NK-92 (cell line): ENCODE measurements around the gene PRKCB.
"Not testable (repeated sequence)": the region's sequence is repeated elsewhere in the genome, so short reads cannot be mapped to it uniquely, and the experiment has no call there.

ENCODE experiments used
- DNase-seq: peaks from one replicate; lab custom pipeline; 2025; ENCODE audit not compliant: unreplicated experiment; lab: John Stamatoyannopoulos, UW

PRKCB gene

GRCh38 chr16:24075931-24076716 is 240.3 kb downstream of the PRKCB start:
- no peak for DNase-seq

- no peak for DNase-seq
Measured at GRCh38 chr16:24077292-24077691, 241.5 kb downstream of the PRKCB start.

GRCh38 chr16:24077966-24078365 is 242.2 kb downstream of the PRKCB start:
- DNase-seq = no peak

- no peak for DNase-seq
Measured at GRCh38 chr16:24085666-24086065, 249.9 kb downstream of the PRKCB start.

- no peak for DNase-seq
Measured at GRCh38 chr16:24087891-24088410, 252.2 kb downstream of the PRKCB start.

- DNase-seq = no peak
Measured at GRCh38 chr16:24088767-24089166, 253.0 kb downstream of the PRKCB start.

GRCh38 chr16:24091125-24091524 is 255.3 kb downstream of the PRKCB start:
- DNase-seq = no peak

GRCh38 chr16:24093049-24093448 is 257.3 kb downstream of the PRKCB start:
- no peak for DNase-seq

- DNase-seq = no peak
Measured at GRCh38 chr16:24094660-24095059, 258.9 kb downstream of the PRKCB start.

GRCh38 chr16:24098896-24099295 is 263.1 kb downstream of the PRKCB start:
- no peak for DNase-seq

- DNase-seq = no peak
Measured at GRCh38 chr16:24101431-24101830, 265.6 kb downstream of the PRKCB start.

GRCh38 chr16:24102209-24102660 is 266.5 kb downstream of the PRKCB start:
- no peak for DNase-seq

- not testable (repeated sequence) for DNase-seq
Measured at GRCh38 chr16:24105471-24105870, 269.7 kb downstream of the PRKCB start.

GRCh38 chr16:24108090-24108489 is 272.3 kb downstream of the PRKCB start:
- not testable (repeated sequence) for DNase-seq

GRCh38 chr16:24111724-24112302 is 276.0 kb downstream of the PRKCB start:
- DNase-seq = no peak

- no peak for DNase-seq
Measured at GRCh38 chr16:24113115-24113745, 277.4 kb downstream of the PRKCB start.

GRCh38 chr16:24114876-24115275 is 279.1 kb downstream of the PRKCB start:
- DNase-seq = no peak

- DNase-seq = no peak
Measured at GRCh38 chr16:24116046-24116776, 280.4 kb downstream of the PRKCB start.

- no peak for DNase-seq
Measured at GRCh38 chr16:24116989-24117388, 281.2 kb downstream of the PRKCB start.

- no peak for DNase-seq
Measured at GRCh38 chr16:24117680-24118079, 281.9 kb downstream of the PRKCB start.

- DNase-seq = no peak
Measured at GRCh38 chr16:24118126-24118821, 282.5 kb downstream of the PRKCB start.
